HG02943 (cell line): ENCODE results near the gene BAIAP2L1.

Experiments
- ATAC-seq: cut with Tn5 transposase; IDR thresholded peaks from one replicate; pipeline ENCODE4 v1.9.1; 2021; ENCODE audit warnings: mild to moderate bottlenecking, low read depth, moderate library complexity; ENCODE audit not compliant: unreplicated experiment

Gene BAIAP2L1

GRCh38 chr7:98282703-98283102 lies 118.2 kb downstream of the BAIAP2L1 start:
- no peak for ATAC-seq

- peak; percentile 32 for ATAC-seq
Measured at GRCh38 chr7:98281757-98282606, 118.9 kb downstream of the BAIAP2L1 start.

GRCh38 chr7:98280791-98281756 lies 119.8 kb downstream of the BAIAP2L1 start, which contains the start of gene BRI3:
BRI3 (plus strand) TSS chr7:98281686; CDS start chr7:98281796, 110 bp downstream.
- peak; percentile 85 for ATAC-seq

- no peak for ATAC-seq
Measured at GRCh38 chr7:98280296-98280695, 120.6 kb downstream of the BAIAP2L1 start.

GRCh38 chr7:98278936-98279335 lies 122.0 kb downstream of the BAIAP2L1 start:
- no peak for ATAC-seq

GRCh38 chr7:98278408-98278807 lies 122.5 kb downstream of the BAIAP2L1 start:
- ATAC-seq = no peak

- no peak for ATAC-seq
Measured at GRCh38 chr7:98276241-98276761, 124.6 kb downstream of the BAIAP2L1 start.

- ATAC-seq = no peak
Measured at GRCh38 chr7:98267303-98267702, 133.6 kb downstream of the BAIAP2L1 start.

GRCh38 chr7:98266840-98267239 lies 134.1 kb downstream of the BAIAP2L1 start:
- ATAC-seq = no peak

- no peak for ATAC-seq
Measured at GRCh38 chr7:98265841-98266271, 135.0 kb downstream of the BAIAP2L1 start.

GRCh38 chr7:98257701-98258100 lies 143.2 kb downstream of the BAIAP2L1 start:
- ATAC-seq = no peak

GRCh38 chr7:98256431-98256830 lies 144.5 kb downstream of the BAIAP2L1 start:
- no peak for ATAC-seq

GRCh38 chr7:98254951-98255610 lies 145.8 kb downstream of the BAIAP2L1 start:
- ATAC-seq = no peak

- no peak for ATAC-seq
Measured at GRCh38 chr7:98254516-98254915, 146.4 kb downstream of the BAIAP2L1 start.

GRCh38 chr7:98252425-98253054 lies 148.3 kb downstream of the BAIAP2L1 start:
- no peak for ATAC-seq

GRCh38 chr7:98251601-98252424 lies 149.1 kb downstream of the BAIAP2L1 start, which contains the start of gene TECPR1:
TECPR1 (minus strand) TSS chr7:98252232; CDS start chr7:98246146, 6,086 bp downstream.
- ATAC-seq = peak; percentile 96

GRCh38 chr7:98251231-98251600 lies 149.7 kb downstream of the BAIAP2L1 start:
- ATAC-seq = peak; percentile 33

GRCh38 chr7:98250789-98251188 lies 150.1 kb downstream of the BAIAP2L1 start:
- ATAC-seq = no peak

- ATAC-seq = no peak
Measured at GRCh38 chr7:98249106-98249505, 151.8 kb downstream of the BAIAP2L1 start.
